NCI-H1694 treated with DMSO at 0.1 percent for 48 hours (cell line): ENCODE data around the gene SLC2A9.
"Not testable (repeated sequence)": the region's sequence is repeated elsewhere in the genome, so short reads cannot be mapped to it uniquely, and the experiment has no call there.

ENCODE experiments used
- DNase-seq: peaks from one replicate; lab custom pipeline; 2025; lab: John Stamatoyannopoulos, UW

SLC2A9 gene

DNA sequence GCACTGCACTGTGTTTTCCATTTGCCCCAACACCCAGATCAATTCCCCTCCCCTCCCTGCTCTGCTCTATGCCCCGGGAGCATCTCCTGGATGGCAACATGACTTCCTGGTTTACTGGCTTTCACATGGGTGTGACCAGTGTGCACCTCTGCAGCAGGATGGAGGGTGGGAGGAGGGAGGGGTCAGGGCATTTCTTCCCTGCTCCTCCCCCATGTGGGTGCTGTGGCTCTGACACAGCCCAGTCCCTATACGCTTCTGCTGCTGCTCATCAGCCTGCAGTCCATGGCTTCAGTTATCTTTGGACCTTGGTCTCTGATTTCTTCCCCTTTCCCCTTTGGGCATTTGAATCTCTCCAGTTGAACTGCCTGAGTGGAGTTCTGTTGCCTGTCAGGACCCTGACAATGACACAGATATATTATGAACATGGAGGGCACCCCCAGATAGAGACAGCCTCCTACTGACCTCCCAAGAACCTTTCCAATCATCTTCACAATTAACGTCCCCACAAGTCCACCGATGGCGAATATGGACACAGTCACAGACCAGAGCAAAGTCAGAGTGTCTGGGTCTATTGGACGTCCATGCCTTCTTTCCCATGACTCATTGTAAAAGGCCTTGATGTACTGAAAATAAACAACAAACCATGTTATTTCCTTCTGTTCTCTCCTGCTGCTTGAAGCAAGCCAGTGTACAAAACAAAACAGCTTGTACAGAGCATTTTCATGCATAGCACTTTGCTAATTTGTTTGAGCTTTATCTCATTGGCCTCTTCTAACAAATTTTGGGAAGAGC lies 24.8 kb downstream of the SLC2A9 start:
- DNase-seq, result no peak

DNA sequence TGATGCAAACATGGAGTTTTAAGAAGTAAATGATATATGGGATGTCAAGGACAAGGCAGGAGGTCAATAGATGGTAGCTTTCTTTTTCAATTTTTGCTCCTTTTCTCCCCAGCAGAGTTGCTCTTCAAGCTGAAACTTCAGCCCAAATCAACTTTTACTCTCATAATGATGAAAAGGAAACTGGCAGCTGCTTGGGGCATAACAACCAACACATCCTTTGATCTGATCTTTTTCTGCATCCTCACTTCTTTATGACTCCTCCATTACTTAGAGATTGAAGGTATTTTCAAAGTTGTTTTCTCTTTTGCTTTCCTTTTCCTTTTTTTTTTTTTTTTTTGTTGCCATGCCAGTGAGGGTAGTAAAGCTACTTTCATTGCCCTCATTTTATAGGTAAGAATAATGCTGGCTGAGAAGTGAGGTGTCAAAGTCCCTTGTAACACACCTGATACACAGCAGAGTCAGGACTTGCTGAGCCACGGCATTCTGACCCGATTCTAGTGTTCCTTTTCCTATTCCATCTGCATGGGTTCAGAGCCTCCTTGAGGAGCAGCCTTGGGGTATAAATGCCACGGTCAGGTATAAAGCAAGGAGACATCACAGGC lies 26.9 kb downstream of the SLC2A9 start:
- no peak for DNase-seq

DNA sequence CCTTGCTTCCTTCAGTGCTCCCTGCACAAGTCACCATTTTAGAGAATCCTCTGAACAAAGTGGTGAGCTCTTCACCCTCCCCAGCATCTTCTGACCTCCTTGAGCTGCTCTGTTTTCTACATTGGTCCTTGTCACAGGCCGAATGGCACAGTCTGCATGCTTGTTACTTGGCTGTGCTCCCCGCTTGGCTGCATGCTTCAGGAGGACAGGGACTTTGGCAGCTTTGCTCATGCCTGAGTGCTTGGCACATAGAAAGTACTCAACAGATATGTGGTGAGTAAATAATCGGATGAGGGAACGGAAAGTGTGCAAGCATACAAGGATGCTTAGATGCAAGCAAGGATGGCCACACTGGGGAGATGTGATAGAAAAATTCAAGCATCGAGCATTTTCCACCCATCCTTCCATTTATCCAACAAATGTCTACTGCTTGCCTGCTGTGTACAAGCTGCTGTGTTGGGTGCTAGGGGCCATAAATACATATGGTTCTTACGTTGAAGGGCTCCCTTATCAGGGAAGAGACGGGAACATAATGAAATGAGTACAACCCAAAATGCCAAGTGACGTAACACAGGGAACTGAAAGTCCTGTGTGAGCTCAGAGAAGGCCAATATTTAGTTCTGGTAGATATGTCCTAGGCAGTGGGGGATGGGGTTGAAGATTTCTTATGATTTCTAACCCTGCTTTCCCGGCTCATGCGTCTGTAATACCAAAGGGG lies 31.2 kb downstream of the SLC2A9 start:
- no peak for DNase-seq

DNA sequence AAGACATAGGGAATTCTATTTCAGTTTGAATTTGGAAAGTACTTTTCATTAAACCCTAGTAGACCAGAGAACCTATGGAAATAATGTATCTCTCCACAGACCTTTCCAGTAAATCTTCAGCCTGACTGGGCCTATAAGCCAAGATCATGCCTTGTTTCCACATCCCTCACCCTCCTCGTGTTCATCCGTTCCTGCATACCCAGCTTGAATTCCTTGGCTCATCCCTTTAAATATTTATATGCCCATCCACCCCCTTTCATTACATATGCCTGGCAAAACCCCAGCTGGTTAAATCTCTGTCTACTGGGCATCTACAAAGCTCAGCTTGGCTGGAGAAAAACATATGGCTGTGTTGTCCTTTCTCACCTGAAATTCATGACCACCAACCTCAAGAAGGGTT lies 32.4 kb downstream of the SLC2A9 start:
- DNase-seq, result no peak

DNA sequence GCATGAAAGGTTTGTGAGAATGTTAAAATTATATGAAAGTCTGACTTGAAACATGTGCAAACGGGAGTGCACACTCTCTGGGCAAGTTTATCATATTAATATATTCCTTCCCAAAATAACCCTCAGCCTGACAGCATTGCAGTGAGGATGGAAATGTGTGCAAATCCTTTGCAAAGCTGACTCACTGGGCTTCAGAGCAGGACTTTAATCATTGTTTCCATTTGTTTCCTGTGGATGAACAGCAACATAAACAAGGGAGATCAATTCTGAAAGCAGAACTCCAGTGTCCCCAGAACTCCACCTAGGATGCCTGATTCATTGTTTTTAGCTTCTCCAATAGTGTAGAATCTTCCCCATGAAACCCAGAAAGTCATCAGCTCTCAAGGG lies 32.9 kb downstream of the SLC2A9 start:
- no peak for DNase-seq

DNA sequence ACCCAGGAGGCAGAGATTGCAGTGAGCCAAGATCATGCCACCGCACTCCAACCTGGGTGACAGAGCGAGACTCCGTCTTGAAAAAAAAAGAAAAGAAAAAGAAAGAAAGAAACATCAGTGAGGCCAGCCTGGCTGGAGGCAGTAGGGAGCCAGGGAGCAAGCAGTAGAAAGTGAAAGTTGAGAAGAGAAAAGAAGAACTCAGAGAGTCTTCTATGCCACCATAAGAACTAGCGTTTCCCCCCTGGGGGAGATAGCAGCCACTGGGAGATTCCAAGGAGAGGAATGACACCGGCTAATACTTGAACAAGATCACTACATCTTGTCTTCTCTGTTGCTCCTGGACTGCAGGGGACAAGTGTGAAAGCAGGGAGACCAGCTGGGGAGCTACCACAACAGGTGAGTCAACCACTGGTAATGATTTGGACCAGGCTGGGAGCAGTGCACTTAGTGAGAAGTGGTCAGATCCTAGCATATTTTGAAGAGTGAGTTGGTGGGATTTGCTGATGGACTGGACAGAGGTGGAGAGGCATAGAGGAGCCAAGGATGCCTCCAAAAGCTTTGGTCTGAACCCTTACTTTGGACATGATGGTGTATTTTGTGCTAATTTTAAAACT lies 33.4 kb downstream of the SLC2A9 start:
- no peak for DNase-seq

DNA sequence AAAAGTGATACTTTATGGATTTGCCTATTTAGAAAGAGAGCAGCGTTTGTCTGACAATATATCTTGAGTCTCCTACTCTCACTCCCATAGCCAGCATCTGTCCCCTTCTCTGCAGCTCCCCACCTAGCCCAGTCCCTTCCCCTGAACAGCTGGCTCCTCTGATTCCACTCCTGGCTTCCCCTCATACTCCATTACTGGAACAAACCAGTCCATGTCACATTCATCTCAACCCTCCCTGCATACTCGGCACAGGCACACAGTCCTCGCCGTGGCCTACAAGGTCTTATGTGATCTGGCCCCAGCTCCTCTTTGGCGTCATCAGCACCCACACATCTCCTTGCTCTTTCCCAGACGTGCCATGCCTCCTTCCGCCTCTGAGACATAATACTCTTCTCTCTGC lies 36.7 kb downstream of the SLC2A9 start:
- no peak for DNase-seq

DNA sequence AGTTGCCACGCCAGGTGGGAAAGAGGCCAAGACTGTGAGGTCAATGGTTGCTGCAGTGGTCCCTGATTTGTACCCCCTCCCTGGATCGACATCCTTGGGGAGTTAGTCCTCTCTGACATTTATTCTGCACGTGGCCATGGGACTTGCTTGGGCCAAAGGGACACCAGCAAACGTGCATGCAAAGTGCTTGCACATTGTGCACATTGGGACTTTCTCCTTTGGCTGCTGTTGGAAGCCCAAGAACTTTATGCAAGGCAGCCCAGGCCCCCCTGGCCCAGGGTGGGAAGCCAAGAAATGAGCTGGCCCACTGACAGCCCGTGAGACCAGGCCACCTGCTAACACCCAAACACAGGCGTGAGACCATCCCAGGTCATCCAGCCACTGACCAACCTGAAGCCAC lies 38.1 kb downstream of the SLC2A9 start:
- DNase-seq, result no peak

DNA sequence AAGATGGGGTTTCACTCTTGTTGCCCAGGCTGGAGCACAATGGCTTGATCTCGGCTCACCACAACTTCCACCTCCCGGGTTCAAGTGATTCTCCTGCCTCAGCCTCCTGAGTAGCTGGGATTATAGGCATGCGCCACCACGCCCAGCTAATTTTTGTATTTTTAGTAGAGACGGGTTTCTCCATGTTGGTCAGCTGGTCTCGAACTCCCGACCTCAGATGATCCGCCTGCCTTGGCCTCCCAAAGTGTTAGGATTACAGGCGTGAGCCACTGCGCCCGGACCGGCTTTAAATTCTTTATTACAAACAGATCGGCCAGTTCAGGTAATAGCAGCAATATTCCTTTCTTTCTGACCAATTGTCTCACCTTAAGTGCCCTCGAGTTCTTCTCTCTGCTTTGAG lies 39.4 kb downstream of the SLC2A9 start:
- DNase-seq, result not testable (repeated sequence)

DNA sequence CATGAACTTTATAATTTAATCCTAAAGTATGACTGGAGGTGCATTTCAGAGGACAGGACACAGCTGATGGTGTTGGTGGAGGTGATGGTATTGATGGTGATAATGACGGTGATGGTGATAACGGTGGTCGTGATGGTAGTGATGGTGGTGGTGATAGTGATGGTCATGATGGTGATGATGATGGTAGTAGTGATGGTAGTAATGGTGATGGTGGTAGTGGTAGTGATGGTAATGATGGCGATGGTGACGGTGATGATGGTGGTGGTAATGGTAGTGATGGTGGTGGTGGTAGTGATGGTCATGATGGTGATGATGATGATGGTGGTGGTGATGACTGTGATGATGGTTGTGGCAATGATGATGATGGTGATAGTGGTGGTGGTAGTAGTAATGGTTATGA lies 40.4 kb downstream of the SLC2A9 start:
- no peak for DNase-seq

DNA sequence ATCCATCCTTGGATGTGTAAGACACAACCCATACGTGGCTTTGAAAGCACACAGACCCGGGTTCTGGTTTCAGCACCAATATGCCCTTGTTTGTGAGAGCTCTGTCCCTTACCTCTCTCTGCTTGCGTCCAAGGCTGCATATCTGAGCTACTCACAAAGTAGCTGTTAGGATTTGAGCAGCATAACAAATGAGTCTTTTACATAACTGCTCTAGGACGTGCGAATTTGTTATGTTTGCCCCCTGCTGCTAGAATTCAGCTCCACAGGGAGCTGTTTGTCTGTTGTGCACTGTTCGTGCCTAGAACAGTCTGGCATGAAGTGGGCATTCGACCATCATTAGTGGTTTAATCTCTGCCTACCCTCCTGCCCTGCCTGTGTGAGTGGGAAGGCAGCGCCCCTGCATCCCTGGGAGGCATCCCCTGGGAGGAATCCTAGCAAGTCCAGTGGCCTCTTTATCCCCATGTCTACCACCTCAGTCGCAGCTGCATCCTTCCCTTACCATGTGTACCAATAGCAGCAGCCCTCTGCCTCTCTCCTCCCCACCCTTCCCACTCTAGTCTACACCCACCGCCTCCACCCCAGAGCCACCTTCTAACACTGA lies 42.1 kb downstream of the SLC2A9 start:
- no peak for DNase-seq

DNA sequence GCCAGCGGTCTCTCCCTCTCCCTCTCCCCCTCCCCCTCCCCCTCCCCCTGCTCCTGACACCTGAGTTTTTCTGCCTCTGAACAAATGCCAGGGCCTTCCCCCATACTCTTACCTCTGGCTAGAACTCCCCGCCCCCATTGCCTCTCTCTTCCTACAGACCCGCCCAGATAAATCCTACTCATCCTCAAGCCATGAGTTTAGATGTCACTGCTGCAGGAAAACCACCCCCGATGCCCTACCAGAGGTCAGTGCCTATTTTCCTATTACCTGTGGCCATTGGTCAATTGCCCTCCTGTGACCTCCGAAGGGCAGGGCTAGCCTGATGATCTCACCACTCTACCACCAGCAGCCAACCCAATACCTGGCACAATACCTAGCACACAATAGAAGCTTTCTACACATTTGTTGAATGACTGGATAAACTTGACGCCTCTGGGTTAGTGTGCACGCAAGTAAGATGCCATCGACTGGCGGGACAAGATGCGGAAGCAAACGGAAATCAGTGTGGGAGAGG lies 43.7 kb downstream of the SLC2A9 start:
- no peak for DNase-seq

DNA sequence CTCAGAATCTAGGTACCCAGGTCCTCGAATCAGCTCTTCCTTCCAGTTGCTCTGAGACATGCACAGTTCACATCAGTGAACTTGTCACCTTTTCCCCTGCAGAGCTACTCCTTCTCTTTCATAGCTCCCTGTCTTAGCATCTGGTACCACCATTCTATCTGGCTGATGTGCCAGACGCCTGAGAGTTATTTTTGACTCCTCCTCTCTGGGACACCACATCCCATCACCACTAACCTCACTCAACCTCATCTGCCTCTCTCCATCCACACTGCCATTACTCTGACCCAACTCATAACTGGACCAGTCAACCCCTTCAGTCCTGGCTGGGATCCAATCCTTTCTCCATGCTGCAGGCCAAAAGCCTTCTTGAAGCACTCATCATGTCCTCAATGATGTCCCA lies 44.5 kb downstream of the SLC2A9 start:
- no peak for DNase-seq

DNA sequence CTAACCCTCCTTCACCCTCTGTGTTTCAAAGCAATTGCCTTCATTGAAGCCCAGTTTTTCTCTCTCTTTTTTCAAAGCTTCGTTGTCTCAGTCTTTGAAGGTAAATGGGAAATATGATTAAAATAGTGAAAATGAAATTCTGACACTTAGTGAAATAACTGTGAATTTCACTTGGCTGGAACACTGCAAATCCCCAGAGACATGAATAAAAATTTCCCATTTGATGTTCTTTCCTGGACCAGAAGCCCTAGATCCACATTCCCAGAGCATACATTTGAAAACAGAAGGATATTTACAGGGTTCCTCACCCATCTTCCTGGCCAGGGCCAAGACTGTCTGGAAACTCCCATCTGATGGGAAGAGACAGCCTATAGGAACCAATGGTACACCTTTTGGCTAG lies 45.0 kb downstream of the SLC2A9 start:
- DNase-seq, result no peak

DNA sequence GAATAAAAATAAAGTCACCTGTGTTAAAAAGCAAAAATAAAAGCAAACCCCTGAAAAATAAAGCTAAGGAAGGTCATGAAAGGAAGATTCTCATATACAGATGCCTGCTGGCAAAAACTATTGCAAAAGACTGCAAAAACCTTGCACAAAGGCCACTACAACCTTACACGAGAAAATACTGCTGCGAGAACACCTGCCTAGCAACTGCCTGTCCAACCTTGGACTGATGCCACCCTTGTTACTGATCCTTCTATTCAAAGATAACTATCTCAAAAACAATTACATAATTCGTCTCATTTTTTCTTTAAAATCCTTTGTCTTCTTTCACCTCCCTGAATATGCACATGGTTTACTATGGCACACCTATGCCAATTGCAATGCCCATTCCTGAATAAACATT lies 49.6 kb downstream of the SLC2A9 start:
- no peak for DNase-seq

DNA sequence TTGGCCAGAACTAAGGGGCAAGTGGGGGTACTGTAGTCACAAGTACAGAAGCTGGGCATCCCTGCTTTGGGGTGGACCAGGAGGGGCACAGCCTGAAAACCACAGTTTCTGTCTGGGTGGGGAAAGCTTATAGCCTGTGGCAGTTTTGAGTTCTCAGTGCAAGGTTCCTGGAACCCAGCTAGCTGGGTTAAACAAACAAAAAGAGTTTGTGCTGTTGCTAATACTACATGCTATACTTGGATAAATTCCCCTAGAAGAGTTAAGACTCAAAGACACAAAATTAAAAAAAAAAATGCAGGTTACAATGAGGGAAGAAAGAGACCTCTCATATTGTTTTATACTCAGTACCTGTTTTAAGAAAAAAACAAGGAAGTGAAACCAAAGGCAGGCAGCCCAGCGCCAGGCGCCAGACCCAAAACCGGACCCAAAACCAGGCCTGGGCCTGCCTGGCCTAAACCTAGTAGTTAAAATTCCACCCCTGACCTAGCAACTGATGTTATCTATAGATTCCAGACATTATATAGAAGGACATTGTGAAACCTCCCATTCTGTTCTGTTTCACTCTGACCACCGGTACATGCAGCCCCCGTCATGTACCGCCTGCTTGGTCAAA lies 50.8 kb downstream of the SLC2A9 start:
- DNase-seq, result no peak

DNA sequence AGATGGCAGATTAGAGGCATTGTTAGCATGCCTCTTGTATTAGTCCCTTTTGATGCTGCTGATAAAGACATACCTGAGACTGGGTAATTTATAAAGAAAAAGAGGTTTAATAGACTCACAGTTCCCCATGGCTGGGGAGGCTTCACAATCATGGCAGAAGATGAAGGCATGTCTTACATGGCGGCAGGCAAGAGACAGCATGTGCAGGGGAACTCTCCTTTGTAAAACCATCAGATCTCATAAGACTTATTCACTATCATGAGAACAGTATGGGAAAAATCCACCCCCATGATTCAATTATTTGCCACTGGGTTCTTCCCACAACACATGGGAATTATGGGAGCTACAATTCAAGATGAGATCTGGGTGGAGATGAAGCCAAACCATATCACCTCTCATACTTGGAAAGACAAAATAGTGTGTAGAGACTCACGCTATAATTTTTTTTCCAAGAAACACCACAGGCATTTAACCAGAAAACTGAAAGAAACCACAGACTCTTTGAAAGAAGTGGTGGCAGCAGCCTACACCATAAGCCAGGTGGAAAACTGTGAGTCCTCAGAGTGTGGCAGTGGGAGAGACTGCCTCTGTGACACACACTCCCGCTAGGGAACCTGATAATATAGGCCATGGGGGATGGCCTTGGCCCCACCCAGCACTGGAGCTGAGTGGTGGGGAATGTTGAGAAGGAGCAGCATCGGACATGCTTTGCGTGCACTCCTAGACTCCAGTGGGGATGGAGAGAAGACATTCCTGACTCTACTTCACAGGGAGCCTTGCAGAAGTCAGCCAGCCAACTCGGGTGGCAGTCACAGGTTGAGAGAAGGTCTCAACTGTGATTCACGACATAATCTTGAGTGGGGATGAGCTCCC lies 51.5 kb downstream of the SLC2A9 start:
- DNase-seq, result no peak

DNA sequence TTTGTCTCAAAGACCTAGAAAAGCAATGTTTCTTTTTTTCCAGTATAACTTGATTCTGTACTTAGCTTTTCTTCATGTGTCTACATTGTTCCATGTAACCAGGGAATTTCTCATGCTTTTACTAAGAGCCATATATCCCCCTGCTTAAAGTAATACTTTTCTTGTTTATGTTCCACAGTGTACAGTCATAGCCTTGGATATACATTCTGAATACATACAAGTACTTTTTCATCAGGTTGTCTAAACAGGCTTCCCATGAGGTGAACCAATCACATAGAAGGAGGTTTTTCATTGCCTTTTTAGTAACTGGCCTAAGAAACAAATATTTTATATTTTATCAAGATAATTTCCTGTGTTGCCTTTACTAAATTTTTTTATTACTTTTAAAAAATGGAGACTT lies 52.8 kb downstream of the SLC2A9 start:
- no peak for DNase-seq

DNA sequence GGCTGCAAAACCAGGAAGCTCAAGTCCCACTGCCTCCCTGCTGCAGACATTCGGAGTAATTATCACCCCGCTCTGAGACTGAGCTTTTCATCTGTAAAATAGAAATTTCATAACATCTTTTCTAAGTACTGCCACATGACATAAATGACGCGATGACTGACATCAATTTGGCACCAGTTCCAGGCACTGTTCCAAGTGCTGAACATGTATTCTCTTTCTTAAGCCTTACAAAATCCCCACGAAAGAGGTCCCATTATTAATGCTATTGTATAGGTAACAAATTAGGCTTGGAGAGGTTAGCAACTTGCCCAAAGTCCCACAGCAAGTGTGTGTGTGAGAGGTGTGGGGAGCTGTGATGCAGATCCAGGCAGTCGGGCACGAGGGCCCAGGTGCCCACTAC lies 56.4 kb downstream of the SLC2A9 start:
- no peak for DNase-seq

DNA sequence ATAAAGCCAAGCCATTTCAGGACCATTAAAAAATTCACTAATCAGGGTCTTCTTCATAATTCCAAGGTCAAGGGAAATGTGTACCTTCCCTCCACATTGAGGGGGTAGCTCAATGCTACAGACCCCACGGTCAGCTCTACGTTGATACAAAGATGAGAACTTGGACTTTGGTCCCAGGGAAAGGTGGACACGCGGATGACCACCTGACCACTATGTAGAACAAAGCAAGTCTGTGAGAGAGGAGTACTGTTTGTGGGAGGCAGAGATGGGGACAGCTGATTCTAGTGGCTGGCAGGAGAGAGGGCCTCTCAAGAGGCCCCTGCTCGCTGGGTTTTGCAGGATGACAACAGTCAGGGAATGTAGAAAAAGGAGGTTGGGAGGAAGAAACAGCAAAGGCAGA lies 58.0 kb downstream of the SLC2A9 start:
- no peak for DNase-seq
